SK-N-SH treated with all-trans-retinoic acid at 6 μM for 48 hours (cell line): ENCODE results near the gene LPXN.
A peak's percentile ranks its signal among the peaks of the same experiment; 100 is the strongest.

Experiments used
- ATAC-seq: fragments of 200-7000 bp; cut with Tn5 transposase; 3 replicates; pipeline ENCODE4 v1.9.1; 2020; ENCODE audit warnings: mild to moderate bottlenecking, moderate library complexity
- ARNTL ChIP-seq: fragments of 450-650 bp; formaldehyde crosslinking; IDR thresholded peaks from 2 replicates; pipeline ENCODE4 v1.5.0; 2020; ENCODE audit warnings: low read depth, mild to moderate bottlenecking, moderate library complexity, borderline replicate concordance
- BACH2 ChIP-seq: fragments of 250-450 bp; sonication (Bioruptor Pico); IDR thresholded peaks from 2 replicates; pipeline ENCODE4 v1.9.0; 2021; ENCODE audit warnings: mild to moderate bottlenecking, borderline replicate concordance
- CSDC2 ChIP-seq: fragments of 250-450 bp; sonication (Bioruptor Pico); IDR thresholded peaks from 2 replicates; pipeline ENCODE4 v1.5.0; 2020; ENCODE audit warnings: mild to moderate bottlenecking, moderate library complexity
- CSRNP3 ChIP-seq: fragments of 250-450 bp; sonication (Bioruptor Pico); IDR thresholded peaks from 2 replicates; pipeline ENCODE4 v1.5.1; 2021; ENCODE audit warnings: mild to moderate bottlenecking, moderate library complexity
- ESRRG ChIP-seq: fragments of 250-450 bp; sonication (Bioruptor Pico); IDR thresholded peaks from 2 replicates; pipeline ENCODE4 v1.6.1; 2021; ENCODE audit warnings: mild to moderate bottlenecking
- ISL1 ChIP-seq: fragments of 250-450 bp; sonication (Bioruptor Pico); IDR thresholded peaks from 2 replicates; pipeline ENCODE4 v2.1.2; 2022; ENCODE audit warnings: mild to moderate bottlenecking, moderate library complexity
- OSR1 ChIP-seq: fragments of 250-450 bp; sonication (Bioruptor Pico); IDR thresholded peaks from 2 replicates; pipeline ENCODE4 v1.8.0; 2022; ENCODE audit warnings: moderate library complexity, mild to moderate bottlenecking, inconsistent platforms
- PATZ1 ChIP-seq: fragments of 250-450 bp; sonication (Bioruptor Pico); IDR thresholded peaks from 2 replicates; pipeline ENCODE4 v1.8.0; 2020; ENCODE audit warnings: mild to moderate bottlenecking, moderate library complexity, borderline replicate concordance
- POU6F1 ChIP-seq: fragments of 250-450 bp; sonication (Bioruptor Pico); IDR thresholded peaks from 2 replicates; pipeline ENCODE4 v1.8.0; 2021; ENCODE audit warnings: low read depth, mild to moderate bottlenecking, moderate library complexity, borderline replicate concordance
- PPARA ChIP-seq: fragments of 250-450 bp; sonication (Bioruptor Pico); IDR thresholded peaks from 2 replicates; pipeline ENCODE4 v1.5.0; 2020; ENCODE audit warnings: mild to moderate bottlenecking, borderline replicate concordance
- RARB ChIP-seq: fragments of 250-450 bp; sonication (Bioruptor Pico); IDR thresholded peaks from 2 replicates; pipeline ENCODE4 v1.8.0; 2021; ENCODE audit warnings: mild to moderate bottlenecking, moderate library complexity
- TCF4 ChIP-seq: fragments of 250-450 bp; sonication (Bioruptor Pico); IDR thresholded peaks from 2 replicates; pipeline ENCODE4 v1.8.0; 2021; ENCODE audit warnings: mild to moderate bottlenecking, moderate library complexity, borderline replicate concordance
- TOX ChIP-seq: fragments of 250-450 bp; sonication (Bioruptor Pico); IDR thresholded peaks from 2 replicates; pipeline ENCODE4 v1.8.0; 2021; ENCODE audit warnings: mild to moderate bottlenecking, moderate library complexity, borderline replicate concordance
- TSHZ2 ChIP-seq: fragments of 250-450 bp; sonication (Bioruptor Pico); IDR thresholded peaks from 2 replicates; pipeline ENCODE4 v1.5.0; 2020; ENCODE audit warnings: mild to moderate bottlenecking, moderate library complexity
- ZC3H10 ChIP-seq: fragments of 250-450 bp; sonication (Bioruptor Pico); IDR thresholded peaks from 2 replicates; pipeline ENCODE4 v1.5.1; 2021; ENCODE audit warnings: mild to moderate bottlenecking, moderate library complexity
- ZFP3 ChIP-seq: fragments of 250-450 bp; sonication (Bioruptor Pico); IDR thresholded peaks from 2 replicates; pipeline ENCODE4 v1.5.0; 2020; ENCODE audit warnings: mild to moderate bottlenecking, moderate library complexity
- ZFP30 ChIP-seq: fragments of 450-650 bp; formaldehyde crosslinking; IDR thresholded peaks from 2 replicates; pipeline ENCODE4 v1.5.0; 2022; ENCODE audit warnings: mild to moderate bottlenecking, moderate library complexity
- ZNF565 ChIP-seq: fragments of 450-650 bp; formaldehyde crosslinking; conservative IDR thresholded peaks from 2 replicates; pipeline ENCODE4 v1.5.0; 2020; ENCODE audit warnings: low read depth, mild to moderate bottlenecking, moderate library complexity
- ZNF70 ChIP-seq: fragments of 450-650 bp; formaldehyde crosslinking; IDR thresholded peaks from 2 replicates; pipeline ENCODE4 v1.5.0; 2020; ENCODE audit warnings: mild to moderate bottlenecking, moderate library complexity
- ZNF8 ChIP-seq: fragments of 450-650 bp; formaldehyde crosslinking; IDR thresholded peaks from 2 replicates; pipeline ENCODE4 v1.5.0; 2020; ENCODE audit warnings: mild to moderate bottlenecking, moderate library complexity

Gene LPXN

GRCh38 chr11:58579192-58580129, 3.8 kb upstream of the LPXN start:
- TF ChIP-seq OSR1 (CRISPR knock-in tag), result no peak
- no peak for TF ChIP-seq CSRNP3
- peak; percentile 68; the same call in 1 of the 2 replicates for TF ChIP-seq POU6F1 (CRISPR knock-in tag)

GRCh38 chr11:58578635-58579191, 3.1 kb upstream of the LPXN start, which contains the start of gene ZFP91:
Gene ZFP91 (plus strand): TSS chr11:58579063. CDS start chr11:58579282, 219 bp downstream.
- TF ChIP-seq ISL1 (no peak), ESRRG (CRISPR knock-in tag) (no peak), RARB (CRISPR knock-in tag) (no peak), ZNF8 (CRISPR knock-in tag) (no peak), ZNF70 (CRISPR knock-in tag) (no peak), ZFP30 (CRISPR knock-in tag) (no peak), ARNTL (CRISPR knock-in tag) (no peak), PATZ1 (CRISPR knock-in tag) (no peak), POU6F1 (CRISPR knock-in tag) (no peak), CSDC2 (CRISPR knock-in tag) (no peak), TCF4 (CRISPR knock-in tag) (no peak), TSHZ2 (CRISPR knock-in tag) (no peak), CSRNP3 (no peak), PPARA (CRISPR knock-in tag) (no peak), TOX (no peak), BACH2 (CRISPR knock-in tag) (no peak), ZNF565 (CRISPR knock-in tag) (no peak), ZC3H10 (CRISPR knock-in tag) (no peak), ZFP3 (CRISPR knock-in tag) (no peak)

More at GRCh38 chr11:58579192-58580129, 3.8 kb upstream of the LPXN start:
- ATAC-seq, result peak; percentile 62

More at GRCh38 chr11:58578635-58579191, 3.1 kb upstream of the LPXN start, which contains the start of gene ZFP91:
- peak; percentile 71 for ATAC-seq
